ENCODE data around the gene NSUN2.

NSUN2 gene

DNA sequence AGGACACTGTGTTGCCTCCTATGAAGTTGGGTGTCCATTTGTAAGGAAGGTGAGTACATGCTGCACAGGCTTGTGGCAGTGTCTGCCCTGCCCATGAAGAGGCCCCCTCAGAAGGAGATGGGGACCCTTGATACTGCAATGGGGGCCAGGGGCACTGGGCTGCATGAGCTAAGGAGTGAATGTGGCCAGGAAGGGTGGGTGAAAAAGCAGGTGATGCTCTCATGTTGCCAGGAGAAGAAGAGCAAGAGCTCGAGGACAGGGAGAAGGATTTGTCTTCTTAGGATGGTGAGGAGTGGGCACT lies 76.1 kb downstream of the NSUN2 start:
- DNase-seq (ENCODE audit: low read depth): no peak
- H3K4me3 ChIP-seq (ENCODE audit: low read depth, low read length): no peak overlapping the region
- TF ChIP-seq MAX (IDR thresholded peaks at IDR 0.05; ENCODE audit: low read depth, low read length) (no peak), MYC (IDR thresholded peaks at IDR 0.05; ENCODE audit: low read depth, low read length) (no peak), CTCF (IDR thresholded peaks at IDR 0.05; ENCODE audit: low read depth, low read length) (no peak), POLR2A (IDR thresholded peaks at IDR 0.05; ENCODE audit: extremely low read depth, insufficient read length) (no peak)

DNA sequence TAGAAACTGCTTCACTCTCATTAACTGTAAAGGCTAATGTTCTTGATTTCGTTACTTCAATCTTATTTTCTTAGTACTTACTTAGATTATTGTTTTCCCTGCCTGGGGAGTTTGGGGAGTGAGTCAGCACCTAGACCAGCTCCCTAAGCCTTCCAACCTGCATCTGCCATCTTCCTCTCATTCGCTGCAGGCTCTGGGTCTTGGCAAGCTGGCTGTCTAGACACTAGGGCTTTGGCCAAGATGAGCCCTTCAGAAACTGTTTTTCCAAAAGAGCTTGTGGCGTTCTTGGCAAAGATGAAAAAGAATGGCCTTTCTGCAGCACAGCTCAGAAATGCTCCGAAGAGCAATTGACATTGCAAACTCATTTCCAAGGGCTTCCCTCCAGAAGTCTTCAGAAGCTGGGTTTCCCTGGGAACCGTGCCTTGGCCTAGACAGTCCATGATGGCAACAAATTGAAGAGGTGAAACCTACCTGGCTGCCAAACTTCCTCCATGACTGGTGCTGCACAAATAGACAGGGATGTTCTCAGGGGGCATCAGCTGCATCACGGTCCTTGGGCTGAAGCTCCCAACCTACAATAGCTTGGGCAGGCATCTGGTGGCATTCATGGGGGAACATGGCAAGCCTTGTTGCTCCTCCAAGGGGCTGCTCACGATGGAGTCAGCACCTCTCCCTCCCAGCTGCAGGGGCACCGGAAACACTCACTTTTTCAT lies 76.6 kb downstream of the NSUN2 start:
- TF ChIP-seq CTCF (IDR thresholded peaks at IDR 0.05; ENCODE audit: low read depth, low read length) (no peak), MYC (IDR thresholded peaks at IDR 0.05; ENCODE audit: low read depth, low read length) (no peak), MAX (IDR thresholded peaks at IDR 0.05; ENCODE audit: low read depth, low read length) (no peak), POLR2A (IDR thresholded peaks at IDR 0.05; ENCODE audit: extremely low read depth, insufficient read length) (no peak)
- DNase-seq (ENCODE audit: low read depth): no peak
- no peak overlapping the region for H3K4me3 ChIP-seq (ENCODE audit: low read depth, low read length)

- no peak for DNase-seq (ENCODE audit: low read depth)
- TF ChIP-seq MYC (IDR thresholded peaks at IDR 0.05; ENCODE audit: low read depth, low read length) (no peak), CTCF (IDR thresholded peaks at IDR 0.05; ENCODE audit: low read depth, low read length) (no peak), POLR2A (IDR thresholded peaks at IDR 0.05; ENCODE audit: extremely low read depth, insufficient read length) (no peak), MAX (IDR thresholded peaks at IDR 0.05; ENCODE audit: low read depth, low read length) (no peak)
- no peak overlapping the region for H3K4me3 ChIP-seq (ENCODE audit: low read depth, low read length)
Observed at GRCh38 chr5:6554812-6555211, 78.0 kb downstream of the NSUN2 start.

- no peak overlapping the region for H3K4me3 ChIP-seq (ENCODE audit: low read depth, low read length)
- no peak for TF ChIP-seq MAX (IDR thresholded peaks at IDR 0.05; ENCODE audit: low read depth, low read length)
- no peak for DNase-seq (ENCODE audit: low read depth)
Observed at GRCh38 chr5:6553972-6554371, 78.9 kb downstream of the NSUN2 start.

DNA sequence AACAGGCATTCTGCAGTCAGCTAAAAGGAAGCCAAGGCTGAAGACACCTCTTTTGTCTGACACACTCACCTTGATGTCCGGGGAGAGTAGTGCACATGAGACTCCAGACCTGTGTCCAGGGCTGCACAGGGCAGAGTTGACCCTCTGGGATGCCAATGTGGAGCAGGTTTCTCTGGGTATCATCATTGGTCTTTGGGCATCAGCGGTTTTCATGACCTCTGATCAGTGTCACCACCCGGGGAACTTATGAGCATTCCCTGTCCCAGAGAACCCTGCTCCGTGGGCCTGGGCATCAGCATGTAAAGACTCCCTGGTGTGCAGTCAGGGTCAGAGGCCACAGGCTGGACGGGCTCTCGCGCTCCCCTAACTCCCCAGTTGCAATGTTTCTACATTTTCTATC lies 80.2 kb downstream of the NSUN2 start:
- no peak for DNase-seq (ENCODE audit: low read depth)
- no peak overlapping the region for H3K4me3 ChIP-seq (ENCODE audit: low read depth, low read length)
- TF ChIP-seq CTCF (IDR thresholded peaks at IDR 0.05; ENCODE audit: low read depth, low read length) (no peak), MYC (IDR thresholded peaks at IDR 0.05; ENCODE audit: low read depth, low read length) (no peak), MAX (IDR thresholded peaks at IDR 0.05; ENCODE audit: low read depth, low read length) (no peak), POLR2A (IDR thresholded peaks at IDR 0.05; ENCODE audit: extremely low read depth, insufficient read length) (no peak)

GRCh38 chr5:6551955-6552313 lies 80.9 kb downstream of the NSUN2 start:
- no peak for DNase-seq (ENCODE audit: low read depth)
- TF ChIP-seq POLR2A (IDR thresholded peaks at IDR 0.05; ENCODE audit: extremely low read depth, insufficient read length) (no peak), MYC (IDR thresholded peaks at IDR 0.05; ENCODE audit: low read depth, low read length) (no peak), CTCF (IDR thresholded peaks at IDR 0.05; ENCODE audit: low read depth, low read length) (no peak), MAX (IDR thresholded peaks at IDR 0.05; ENCODE audit: low read depth, low read length) (no peak)
- no peak overlapping the region for H3K4me3 ChIP-seq (ENCODE audit: low read depth, low read length)
